Erythroblast (primary cell): Measurements from ENCODE around the gene PPT2.

ENCODE experiments used
- GATA1 ChIP-seq: IDR thresholded peaks from 2 replicates; pipeline ENCODE4 v1.6.1; 2011; ENCODE audit warnings: low read depth, mild to moderate bottlenecking, control low read depth, low read length, moderate library complexity
- POLR2A ChIP-seq: IDR thresholded peaks from 2 replicates; pipeline ENCODE4 v1.6.1; 2011; ENCODE audit warnings: mild to moderate bottlenecking, low read length

DNA sequence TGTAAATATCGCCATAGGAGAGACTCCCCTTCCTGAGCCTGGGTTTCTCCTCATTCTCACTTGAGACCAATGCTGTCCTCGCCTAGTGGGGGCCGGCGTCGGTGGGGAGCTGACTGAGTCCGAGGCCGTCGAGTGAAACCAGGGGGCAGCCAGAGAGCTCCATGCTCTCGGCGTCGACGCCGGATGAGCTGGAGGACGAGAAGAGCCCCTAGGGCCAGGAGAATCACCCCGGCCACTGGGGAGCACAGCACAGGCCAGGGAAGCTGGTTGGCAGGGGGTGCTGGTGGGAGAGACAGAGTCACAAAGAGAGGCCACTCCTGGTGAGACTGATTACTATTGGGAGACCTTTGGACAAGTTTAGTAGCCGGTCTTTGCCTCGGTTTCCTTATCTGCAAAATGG lies 44.9 kb downstream of the PPT2 start:
- TF ChIP-seq POLR2A (no peak), GATA1 (no peak)
